GM19324 (cell line): Measurements from ENCODE around the gene SEC61G.

Source experiments
- ATAC-seq: cut with Tn5 transposase; IDR thresholded peaks from one replicate; pipeline ENCODE4 v1.9.1; 2021; ENCODE audit warnings: mild to moderate bottlenecking, moderate library complexity; ENCODE audit not compliant: unreplicated experiment, low FRiP score

SEC61G gene

DNA sequence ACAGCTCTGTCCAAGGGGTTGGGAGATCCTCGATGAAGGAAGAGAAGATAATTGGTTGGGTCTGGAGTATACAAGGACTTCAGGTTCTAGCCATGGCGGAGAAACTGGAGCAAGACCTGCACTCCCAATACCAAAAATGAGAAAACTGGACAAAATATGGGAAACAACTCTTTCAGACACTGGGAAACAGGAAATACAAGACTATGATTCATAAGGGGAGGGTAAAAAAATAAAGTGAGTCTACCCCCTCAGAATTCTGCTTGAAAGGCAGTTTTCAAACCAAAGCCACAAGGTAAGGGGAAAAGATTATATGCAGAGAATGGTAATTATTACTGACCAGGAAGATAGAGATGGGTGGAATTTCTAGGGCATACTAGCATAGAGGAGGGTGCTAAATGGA is 10.2 kb upstream of the SEC61G start:
- ATAC-seq = no peak

DNA sequence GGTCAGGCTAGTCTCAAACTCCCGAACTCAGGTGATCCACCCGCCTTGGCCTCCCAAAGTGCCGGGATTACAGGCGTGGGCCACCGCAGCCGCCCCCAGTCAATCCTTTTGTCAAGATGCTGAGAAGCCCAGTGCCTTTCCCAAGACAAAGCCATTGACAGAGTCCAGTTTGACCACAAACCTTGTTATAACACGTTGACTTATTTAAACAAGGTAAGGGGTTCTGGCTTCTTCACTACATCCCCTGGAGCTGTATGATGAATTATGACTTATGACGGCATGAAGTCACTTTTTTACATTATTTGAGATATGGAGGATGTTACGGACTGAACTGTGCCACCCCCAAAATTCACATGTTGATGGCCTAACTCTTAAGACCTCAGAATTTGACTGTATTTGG is 5.8 kb upstream of the SEC61G start:
- no peak for ATAC-seq

DNA sequence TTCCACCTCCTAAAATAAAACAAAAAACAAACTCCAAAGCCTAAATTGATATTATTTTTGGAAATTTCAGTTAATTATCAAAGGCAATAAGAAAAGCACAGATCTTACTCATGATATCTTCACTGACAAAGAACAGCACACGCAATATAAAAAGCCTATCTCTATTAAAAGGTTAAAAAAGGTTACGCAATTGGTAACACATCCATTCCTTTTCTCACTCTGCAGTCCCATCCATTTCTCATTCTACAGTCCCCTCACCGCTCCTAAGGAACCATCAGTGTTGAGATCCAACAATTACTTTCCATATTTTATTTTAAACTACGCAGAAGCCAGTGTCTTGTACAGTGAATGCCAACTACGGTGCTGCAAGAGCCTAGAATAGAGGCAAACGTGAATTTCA is 1.3 kb downstream of the SEC61G start:
- no peak for ATAC-seq

DNA sequence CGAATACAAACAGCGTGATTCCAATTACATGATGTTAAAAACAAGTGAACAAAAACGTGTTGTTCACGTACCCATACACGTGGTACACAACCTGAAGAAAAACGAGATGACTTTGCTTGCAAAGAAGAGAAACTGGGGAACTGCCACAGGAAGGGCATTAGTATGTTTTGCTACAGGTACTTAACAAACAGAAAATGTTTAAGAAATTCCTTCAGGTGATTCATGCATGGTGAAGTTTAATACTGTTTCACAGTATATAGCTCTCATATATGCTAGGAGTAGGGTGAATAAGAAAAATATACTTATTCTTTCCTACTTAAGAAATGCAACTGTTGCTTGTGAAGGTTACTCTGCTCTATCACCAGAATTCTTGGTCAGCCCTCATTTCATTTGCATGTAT is 9.8 kb downstream of the SEC61G start:
- ATAC-seq = no peak

DNA sequence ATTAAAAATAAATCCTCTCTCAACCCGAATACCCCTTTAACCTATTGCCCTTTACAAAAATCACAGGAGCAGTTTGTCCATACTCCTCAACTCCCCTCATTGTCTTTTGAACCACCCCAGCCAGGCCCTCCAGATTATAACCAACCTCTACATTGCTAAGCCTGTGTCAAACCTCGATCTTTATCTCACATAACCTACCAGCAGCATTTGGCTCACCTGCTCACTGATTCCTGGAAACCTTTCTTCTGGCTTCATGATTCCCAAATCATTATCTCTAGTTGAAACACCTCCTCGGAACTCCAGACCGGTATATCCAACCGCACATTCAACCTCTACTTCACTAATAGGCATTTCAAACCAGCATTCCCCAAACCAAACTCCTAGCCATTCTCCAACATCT is 11.8 kb downstream of the SEC61G start:
- ATAC-seq = no peak

DNA sequence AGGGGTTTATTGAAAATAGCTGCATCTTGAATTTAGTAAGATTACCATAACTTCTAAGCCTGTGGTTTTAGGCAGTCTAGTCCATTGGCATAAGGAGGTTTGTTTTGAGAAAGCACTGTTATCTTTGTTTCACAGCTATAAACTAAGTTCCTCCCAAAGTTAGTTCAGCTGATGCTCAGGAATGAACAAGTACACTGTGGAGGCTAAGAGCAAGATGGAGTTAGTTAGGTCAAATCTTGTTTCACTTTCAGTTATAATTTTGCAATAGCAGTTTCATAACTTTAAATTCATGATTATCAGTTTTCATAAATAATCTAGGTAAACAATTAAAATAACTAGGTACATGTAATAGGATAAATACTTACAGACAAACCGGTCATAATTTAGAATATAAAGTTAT is 15.4 kb downstream of the SEC61G start:
- ATAC-seq = no peak

DNA sequence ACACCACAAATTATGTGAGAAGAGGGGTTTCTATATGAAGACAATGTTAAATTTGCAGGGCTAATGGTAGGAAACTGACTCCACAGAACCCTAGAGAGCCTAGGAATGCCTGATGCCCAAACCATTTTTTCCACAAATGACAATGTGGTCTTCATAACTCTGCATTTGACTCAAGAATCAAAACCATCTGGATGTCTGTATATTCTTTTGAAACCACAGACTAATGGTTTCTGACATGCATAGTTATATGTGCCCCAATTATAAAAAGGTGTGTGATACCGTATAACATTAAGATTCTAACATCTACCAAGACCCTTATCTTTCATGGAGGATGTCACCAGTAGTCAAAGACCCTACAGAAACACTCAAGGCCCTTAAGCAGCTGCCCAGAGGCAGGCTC is 20.3 kb downstream of the SEC61G start:
- no peak for ATAC-seq

DNA sequence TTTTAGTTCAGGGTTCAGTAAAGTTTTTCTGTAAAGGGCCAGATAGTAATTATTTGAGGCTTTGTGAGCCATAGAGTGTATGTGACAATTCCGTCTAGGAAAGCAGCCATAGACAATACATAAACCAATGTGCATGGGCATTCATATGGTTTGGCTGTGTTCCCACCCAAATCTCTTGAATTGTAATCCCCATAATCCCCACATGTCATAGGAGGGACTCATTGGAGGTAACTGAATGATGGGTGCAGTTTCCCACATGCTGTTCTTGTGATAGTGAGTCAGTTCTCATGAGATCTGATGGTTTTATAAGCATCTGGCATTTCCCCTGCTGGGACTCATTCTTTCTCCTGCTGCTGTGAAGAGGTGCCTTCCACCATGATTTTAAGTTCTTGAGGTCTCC is 29.9 kb downstream of the SEC61G start:
- no peak for ATAC-seq

DNA sequence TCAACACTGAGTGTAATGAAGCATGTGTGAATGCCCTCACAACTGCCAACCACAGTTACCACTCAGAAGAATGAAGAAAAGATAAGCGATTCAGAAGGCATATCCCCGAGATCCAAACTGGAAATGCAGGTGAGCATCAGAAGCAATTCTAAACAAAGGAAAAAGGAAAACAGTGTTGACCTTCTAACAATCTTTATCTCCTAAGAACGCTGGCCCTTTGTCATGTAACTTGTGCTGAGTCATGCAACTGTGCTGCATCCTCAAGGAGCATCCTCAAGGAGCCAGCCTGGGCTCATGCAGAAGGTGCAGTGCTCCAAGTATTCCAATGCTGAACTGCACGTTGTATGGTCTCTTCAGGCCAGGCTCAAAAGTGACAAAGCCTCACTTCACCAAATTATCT is 30.6 kb downstream of the SEC61G start:
- no peak for ATAC-seq

DNA sequence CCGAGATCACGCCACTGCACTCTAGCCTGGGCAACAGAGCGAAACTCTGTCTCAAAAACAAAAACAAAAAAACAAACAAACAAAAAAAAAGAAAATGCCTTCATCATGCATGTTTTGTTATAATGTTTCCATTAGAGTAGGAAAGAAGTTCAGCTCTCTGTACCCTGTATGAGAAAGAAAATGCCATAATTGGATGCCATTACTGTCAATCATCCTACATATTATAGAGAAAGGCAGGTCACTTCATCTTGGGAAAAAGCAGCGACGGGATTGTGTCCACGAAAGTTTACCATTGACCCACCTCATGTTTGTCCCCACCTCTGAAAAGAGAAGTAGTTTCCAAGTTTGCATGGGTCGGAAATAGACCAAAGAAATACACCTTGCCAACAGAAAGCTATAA is 33.8 kb downstream of the SEC61G start:
- ATAC-seq = no peak

DNA sequence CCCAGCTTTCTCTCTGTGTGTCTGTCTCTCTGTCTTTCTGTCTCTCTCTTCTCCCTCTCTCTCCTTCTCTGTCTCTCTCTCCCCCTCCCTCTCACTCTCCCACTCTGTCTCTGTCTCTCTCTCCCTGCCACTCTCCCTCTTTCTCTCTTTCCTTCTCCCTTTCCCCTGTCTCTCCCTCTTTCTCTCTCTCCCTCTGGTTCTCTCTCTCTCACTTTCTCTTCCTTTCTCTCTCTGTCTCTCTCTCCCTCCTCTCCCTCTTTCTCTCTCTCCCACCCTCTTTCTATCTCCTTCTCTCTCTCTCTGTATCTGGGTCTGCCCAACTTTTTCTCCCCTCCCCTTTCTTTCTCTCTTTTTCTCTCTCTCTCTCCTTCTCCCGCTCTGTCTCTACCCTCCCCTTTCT is 36.5 kb downstream of the SEC61G start:
- ATAC-seq = no peak

DNA sequence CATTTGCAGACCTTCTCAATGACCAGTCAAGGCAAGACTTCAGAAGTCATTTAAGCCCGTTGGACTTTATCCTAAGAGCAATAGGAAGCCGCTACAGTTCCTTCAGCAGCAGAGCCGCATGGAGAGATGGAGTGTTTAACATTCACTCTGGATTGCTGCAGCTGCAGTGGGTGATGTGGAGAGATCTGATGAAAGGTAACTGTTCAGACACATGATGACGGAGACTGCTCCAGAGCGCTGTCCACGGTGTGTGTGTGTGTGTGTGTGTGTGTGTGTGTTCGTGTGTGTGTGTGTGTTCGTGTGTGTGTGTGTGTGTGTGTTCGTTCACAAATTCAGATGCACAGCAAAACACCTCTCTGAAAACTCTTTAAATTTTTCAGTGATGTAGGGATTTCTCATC is 37.0 kb downstream of the SEC61G start:
- no peak for ATAC-seq

DNA sequence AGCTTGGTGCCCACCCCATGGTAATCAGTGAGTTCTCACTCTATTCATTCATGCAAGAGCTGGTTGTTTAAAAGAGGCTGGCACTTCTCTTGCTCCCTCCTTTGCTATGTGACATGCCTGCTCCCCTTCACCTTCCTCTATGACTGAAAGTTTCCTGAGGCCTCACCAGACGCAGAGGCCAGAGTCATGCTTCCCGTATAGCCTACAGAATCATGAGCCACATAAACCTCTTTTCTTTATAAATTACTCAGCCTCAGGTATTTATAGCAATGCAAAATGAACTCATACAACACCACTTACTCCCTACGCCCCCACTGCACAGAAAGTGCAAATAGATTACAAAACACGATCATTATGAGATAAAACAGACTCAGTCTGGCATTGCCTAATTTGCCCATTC is 39.0 kb downstream of the SEC61G start:
- ATAC-seq = no peak

DNA sequence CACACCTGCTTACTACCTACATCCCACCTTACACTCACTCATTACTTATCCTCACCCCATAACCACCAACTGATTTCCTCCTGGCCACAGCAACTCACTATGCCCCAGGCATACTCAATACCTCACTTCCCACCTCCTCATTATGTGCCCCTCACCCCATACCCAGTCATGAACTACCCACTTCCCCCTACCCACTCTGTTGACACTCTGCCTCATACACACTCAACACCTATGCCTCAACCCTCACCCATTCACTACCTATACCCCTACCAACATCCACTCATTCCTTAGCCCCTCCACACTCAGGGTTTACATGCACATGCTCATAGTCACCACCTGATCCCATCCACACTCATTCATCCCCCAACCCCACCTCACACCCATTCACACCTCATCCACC is 39.6 kb downstream of the SEC61G start:
- no peak for ATAC-seq

DNA sequence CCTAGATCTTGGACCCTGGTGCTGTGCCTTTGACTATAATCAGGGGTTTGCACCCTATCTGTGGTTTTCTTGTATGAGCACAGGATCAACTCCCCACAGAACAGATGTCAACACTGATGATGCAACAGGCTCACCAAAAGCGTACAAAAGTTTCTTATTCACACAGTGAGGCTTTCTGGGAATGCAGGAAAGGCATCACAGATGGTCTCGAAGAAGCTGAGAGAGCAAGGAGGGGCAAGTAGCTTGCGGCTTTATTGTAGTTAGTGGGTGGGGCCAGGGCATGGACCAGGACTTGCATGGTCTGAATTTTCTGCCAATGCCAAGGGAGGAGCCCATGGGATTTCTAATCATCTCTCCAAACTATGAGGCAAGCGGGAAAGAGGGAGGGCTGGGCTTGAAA is 46.2 kb downstream of the SEC61G start:
- ATAC-seq = no peak

DNA sequence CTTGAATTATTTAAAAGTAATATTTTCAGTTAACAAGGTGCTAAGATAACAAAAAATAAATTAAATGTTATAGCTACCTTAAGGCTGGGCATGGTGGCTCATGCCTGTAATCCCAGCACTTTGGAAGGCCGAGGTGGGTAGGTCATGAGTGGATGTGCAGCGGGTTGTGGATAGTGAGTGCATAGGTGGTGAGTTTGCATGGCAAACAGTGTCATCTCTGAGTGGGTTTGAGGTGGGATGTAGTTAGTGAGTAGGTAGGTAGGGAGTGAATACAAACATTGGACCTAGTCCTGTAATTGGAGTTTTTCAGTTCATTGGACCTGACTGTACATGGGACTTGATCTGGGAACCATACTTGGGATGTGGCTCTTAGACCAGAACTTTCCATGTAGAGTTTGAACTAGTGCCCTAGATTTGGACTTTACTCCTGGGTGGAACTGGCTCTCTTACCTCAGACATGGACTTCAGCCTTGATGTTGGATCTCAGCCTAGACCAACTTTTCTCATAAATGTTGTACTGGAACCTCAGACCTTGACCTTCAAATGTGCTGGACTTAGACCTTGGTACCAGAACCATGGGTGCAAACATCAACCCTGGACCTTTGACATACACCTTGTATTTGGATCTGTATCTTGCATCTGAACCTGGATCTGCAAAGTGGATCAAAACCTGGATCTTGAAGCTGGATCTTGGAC is 47.0 kb downstream of the SEC61G start:
- no peak for ATAC-seq

DNA sequence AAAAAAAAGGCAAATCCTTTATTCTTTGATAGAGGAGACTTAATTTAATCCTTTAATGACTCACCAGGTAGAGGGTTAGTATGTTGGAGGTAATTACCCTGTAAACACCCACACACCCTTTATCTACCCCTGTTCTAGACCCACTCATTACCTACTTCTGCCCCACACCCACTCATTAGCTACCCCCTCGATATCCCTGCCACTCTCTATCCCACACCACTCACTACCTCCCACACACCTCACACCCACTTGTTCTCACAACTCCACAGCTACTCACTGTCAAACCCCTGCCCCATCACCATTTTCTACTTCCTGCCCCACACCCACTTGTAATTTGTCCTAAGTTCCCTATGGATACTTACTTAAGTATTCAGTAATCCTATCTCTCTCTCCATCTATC is 49.7 kb downstream of the SEC61G start:
- no peak for ATAC-seq

DNA sequence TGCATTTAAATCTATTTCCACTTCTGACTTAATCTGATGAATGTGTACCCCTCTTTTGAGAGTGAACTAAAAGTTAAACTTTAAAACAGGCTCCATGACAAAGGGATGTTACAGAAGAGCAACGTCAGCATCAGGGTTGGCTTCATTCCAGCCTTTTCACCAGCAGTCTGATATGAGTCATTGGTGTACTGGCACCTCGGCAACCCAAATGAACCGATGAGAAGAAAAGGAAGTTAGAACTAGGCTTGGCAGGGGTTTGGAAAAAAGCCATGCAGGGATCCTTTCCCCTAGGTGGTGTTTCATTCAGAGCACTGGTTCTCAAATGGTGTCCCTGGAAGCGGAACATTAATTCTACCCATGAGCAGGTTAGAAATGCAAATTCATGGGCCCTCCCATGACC is 53.6 kb downstream of the SEC61G start:
- ATAC-seq = no peak

DNA sequence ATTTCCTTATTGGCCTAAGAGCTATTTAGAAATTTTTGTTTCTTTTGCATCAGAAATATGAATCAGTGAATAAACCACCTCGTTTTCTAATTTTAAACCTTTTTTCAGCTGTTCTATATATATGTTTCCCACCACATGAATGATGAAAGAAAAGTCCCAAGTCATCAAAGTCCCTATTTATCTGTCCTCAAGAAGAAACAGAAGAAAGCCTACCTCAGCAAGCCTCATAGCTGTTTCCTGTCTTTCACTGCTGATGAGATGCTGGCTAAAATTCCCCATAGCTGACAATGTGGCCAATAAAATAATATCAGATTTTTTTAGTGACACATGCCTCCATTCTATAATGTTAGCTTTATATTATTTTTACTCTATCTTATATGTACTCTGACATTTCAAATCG is 54.2 kb downstream of the SEC61G start:
- ATAC-seq = no peak
